Activated B cell treated with CpG ODN at 0.5 μM for 24 hours (primary cell): ENCODE results near the gene MSL3B.

Source experiments
- ATAC-seq: fragments of 200-7000 bp; cut with Tn5 transposase; one replicate; pipeline ENCODE4 v1.10.0; 2021; ENCODE audit warnings: low read depth, mild to moderate bottlenecking, moderate library complexity
- CTCF ChIA-PET: fragments of 350-600 bp; sonication (Branson Sonifier 250); formaldehyde crosslinking; loops from one replicate; lab custom pipeline; 2021; ENCODE audit warnings: antibody characterized with exemption; lab: Charles Lee
- POLR2A ChIA-PET: fragments of 350-600 bp; sonication (Branson Sonifier 250); formaldehyde crosslinking; loops from one replicate; lab custom pipeline; 2021; ENCODE audit warnings: antibody characterized with exemption; lab: Charles Lee
- DNase-seq: peaks from one replicate; pipeline ENCODE4 v3.0.0; 2022
- H3K27ac Mint-ChIP-seq: one replicate; pipeline ENCODE4 v1.8.0; 2020; ENCODE audit warnings: mixed read lengths
- H3K27me3 Mint-ChIP-seq: one replicate; pipeline ENCODE4 v1.8.0; 2021; ENCODE audit warnings: mixed read lengths
- H3K36me3 Mint-ChIP-seq: one replicate; pipeline ENCODE4 v1.8.0; 2021; ENCODE audit warnings: low read depth, mixed read lengths
- H3K4me1 Mint-ChIP-seq: one replicate; pipeline ENCODE4 v1.8.0; 2021; ENCODE audit warnings: mixed read lengths
- H3K4me3 Mint-ChIP-seq: one replicate; pipeline ENCODE4 v1.8.0; 2020; ENCODE audit warnings: mild to moderate bottlenecking, mixed read lengths
- H3K9me3 Mint-ChIP-seq: one replicate; pipeline ENCODE4 v1.8.0; 2020; ENCODE audit warnings: mixed read lengths
- intact Hi-C: fragments of 100-400 bp; cut with micrococcal nuclease; formaldehyde crosslinking; loops from one replicate; pipeline ENCODE4 v1.15.1; 2024
- TF ChIP-seq, protein P1 (sequence below): fragments of 200-600 bp; IDR thresholded peaks from one replicate; pipeline ENCODE4 v1.8.0; 2022; ENCODE audit warnings: antibody characterized with exemption, mild to moderate bottlenecking

MSL3B gene

GRCh38 chr2:233867993-233868532 is at the start of gene MSL3B:
MSL3B (minus strand) TSS chr2:233868386.
- TF ChIP-seq, protein P1, sequence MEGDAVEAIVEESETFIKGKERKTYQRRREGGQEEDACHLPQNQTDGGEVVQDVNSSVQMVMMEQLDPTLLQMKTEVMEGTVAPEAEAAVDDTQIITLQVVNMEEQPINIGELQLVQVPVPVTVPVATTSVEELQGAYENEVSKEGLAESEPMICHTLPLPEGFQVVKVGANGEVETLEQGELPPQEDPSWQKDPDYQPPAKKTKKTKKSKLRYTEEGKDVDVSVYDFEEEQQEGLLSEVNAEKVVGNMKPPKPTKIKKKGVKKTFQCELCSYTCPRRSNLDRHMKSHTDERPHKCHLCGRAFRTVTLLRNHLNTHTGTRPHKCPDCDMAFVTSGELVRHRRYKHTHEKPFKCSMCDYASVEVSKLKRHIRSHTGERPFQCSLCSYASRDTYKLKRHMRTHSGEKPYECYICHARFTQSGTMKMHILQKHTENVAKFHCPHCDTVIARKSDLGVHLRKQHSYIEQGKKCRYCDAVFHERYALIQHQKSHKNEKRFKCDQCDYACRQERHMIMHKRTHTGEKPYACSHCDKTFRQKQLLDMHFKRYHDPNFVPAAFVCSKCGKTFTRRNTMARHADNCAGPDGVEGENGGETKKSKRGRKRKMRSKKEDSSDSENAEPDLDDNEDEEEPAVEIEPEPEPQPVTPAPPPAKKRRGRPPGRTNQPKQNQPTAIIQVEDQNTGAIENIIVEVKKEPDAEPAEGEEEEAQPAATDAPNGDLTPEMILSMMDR = no peak
- no peaks in the 10 kb centered on the region for H3K27me3 Mint-ChIP-seq
- H3K9me3 Mint-ChIP-seq = no peaks in the 10 kb centered on the region
- H3K27ac Mint-ChIP-seq = peak within 1 kb of the TSS; percentile 80
- H3K4me1 Mint-ChIP-seq = peaks cover 18% of the 10 kb centered on the region
- intact Hi-C loops = loop anchor here (1.0 to 5.0 kb wide), 2 partner anchors 14 to 1171 kb away; partner anchors contain the start of genes GIGYF2 and HJURP
- peak within 1 kb of the TSS; percentile 93 for H3K4me3 Mint-ChIP-seq
- ChIA-PET POLR2A (interaction anchor here (0.7 kb wide), 1 partner anchor 35 kb away, joined by 3 read pairs; no protein-coding TSS in a partner anchor), CTCF (no interaction called here)
- ATAC-seq (peak; percentile 87), DNase-seq (peak; percentile 57)
- peaks cover 8% of the 10 kb centered on the region for H3K36me3 Mint-ChIP-seq

DNA sequence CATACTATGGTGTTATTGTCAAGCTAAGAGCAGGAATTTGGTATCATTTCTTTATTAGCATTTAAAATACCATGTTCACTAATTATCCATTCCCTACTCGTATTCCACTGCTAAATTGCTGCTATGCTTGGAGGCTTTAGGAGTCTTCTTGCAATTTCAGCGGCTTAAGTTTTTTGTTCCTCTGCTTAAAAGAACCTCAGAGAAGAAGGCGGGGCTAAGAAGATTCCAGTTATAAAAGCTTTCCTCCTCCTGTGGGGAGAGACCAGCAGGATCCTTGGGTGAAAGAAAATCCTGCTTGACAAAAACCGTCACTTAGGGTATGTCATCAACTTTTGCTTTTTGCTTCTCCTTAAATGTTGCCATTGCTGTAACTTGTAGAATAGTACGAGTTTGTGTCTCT is 48.9 kb upstream of the MSL3B start, which contains the start of gene TRPM8:
TSS of gene TRPM8 (plus strand) at position 258 of the 400 bp plus-strand sequence. CDS start 9,165 bp downstream, outside the sequence.
- ChIA-PET CTCF (no interaction called here), POLR2A (no interaction called here)
- Mint-ChIP-seq H3K36me3 (no peaks in the 10 kb centered on the region), H3K27ac (no peak within 1 kb of the TSS), H3K4me1 (no peaks in the 10 kb centered on the region), H3K27me3 (peaks cover 23% of the 10 kb centered on the region), H3K4me3 (no peak within 1 kb of the TSS), H3K9me3 (no peaks in the 10 kb centered on the region)
- DNase-seq (no peak), ATAC-seq (no peak)
- TF ChIP-seq, protein P1 = no peak
- intact Hi-C loops = no loop called here

DNA sequence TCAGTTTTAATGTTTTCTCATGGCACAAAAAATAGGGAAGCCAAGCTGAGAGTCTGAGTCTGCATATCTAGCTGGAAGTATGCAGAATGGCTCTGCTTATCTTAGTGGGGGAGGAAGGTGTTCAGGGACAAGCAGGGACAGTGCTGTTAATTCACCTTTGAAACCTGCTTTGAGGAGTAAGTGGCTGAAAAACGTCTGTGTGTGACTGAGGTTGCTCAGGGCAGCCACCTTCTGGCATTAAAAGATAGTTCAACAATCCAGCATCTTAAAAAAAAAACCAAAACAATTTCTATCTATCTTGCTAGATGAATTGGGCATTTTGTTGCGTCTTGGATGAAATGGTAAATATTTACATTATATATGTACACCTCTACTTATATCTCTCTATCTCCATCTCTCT is 46.9 kb upstream of the MSL3B start:
- H3K27ac Mint-ChIP-seq = no peak overlapping the region
- H3K36me3 Mint-ChIP-seq = no peaks in the 10 kb centered on the region
- POLR2A ChIA-PET = no interaction called here
- no peak overlapping the region for H3K4me3 Mint-ChIP-seq
- CTCF ChIA-PET = no interaction called here
- H3K4me1 Mint-ChIP-seq = no peaks in the 10 kb centered on the region
- H3K9me3 Mint-ChIP-seq = no peaks in the 10 kb centered on the region
- H3K27me3 Mint-ChIP-seq = peaks cover 21% of the 10 kb centered on the region
- ATAC-seq (no peak), DNase-seq (no peak)
- TF ChIP-seq, protein P1 = no peak
- intact Hi-C loops = no loop called here

GRCh38 chr2:233912691-233913423 is 44.7 kb upstream of the MSL3B start:
- H3K27ac Mint-ChIP-seq = no peak overlapping the region
- ATAC-seq (no peak), DNase-seq (no peak)
- no peaks in the 10 kb centered on the region for H3K4me1 Mint-ChIP-seq
- peaks cover 18% of the 10 kb centered on the region for H3K27me3 Mint-ChIP-seq
- TF ChIP-seq, protein P1 = no peak
- CTCF ChIA-PET = interaction anchor here (0.6 kb wide), 1 partner anchor 1747 kb away, joined by 3 read pairs; no protein-coding TSS in a partner anchor
- intact Hi-C loops = no loop called here
- no peaks in the 10 kb centered on the region for H3K36me3 Mint-ChIP-seq
- no peak overlapping the region for H3K4me3 Mint-ChIP-seq
- no peaks in the 10 kb centered on the region for H3K9me3 Mint-ChIP-seq
- POLR2A ChIA-PET = no interaction called here

DNA sequence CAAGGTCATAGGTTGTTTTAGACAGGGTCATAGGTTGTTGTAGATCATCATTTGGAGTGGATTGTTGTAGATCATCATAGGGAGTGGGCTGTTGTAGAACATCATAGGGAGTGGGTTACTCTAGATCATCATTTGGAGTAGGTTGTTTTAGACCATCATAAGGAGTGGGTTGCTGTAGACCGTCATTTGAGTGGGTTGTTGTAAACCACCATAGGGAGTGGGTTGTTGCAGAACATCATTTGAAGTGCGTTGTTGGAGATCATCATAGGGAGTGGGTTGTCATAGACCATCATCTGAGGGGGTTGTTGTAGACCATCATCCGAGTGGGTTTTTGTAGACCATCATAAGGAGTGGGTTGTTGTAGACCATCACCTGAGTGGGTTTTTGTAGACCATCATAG is 39.4 kb upstream of the MSL3B start:
- no peaks in the 10 kb centered on the region for H3K4me1 Mint-ChIP-seq
- no peak overlapping the region for H3K4me3 Mint-ChIP-seq
- intact Hi-C loops = no loop called here
- TF ChIP-seq, protein P1 = no peak
- CTCF ChIA-PET = no interaction called here
- DNase-seq (no peak), ATAC-seq (no peak)
- POLR2A ChIA-PET = no interaction called here
- H3K36me3 Mint-ChIP-seq = no peaks in the 10 kb centered on the region
- no peaks in the 10 kb centered on the region for H3K9me3 Mint-ChIP-seq
- peaks cover 31% of the 10 kb centered on the region for H3K27me3 Mint-ChIP-seq
- no peak overlapping the region for H3K27ac Mint-ChIP-seq
